Activated CD4-positive, alpha-beta T cell treated with anti-CD3 and anti-CD28 coated beads, Interleukin-2, amount 10 ng/mL, durations not matched to agents 7 days and 5 days (primary cell): ENCODE data around the gene HOOK1. TPM values are rescaled to one million over a fixed set of nuclear protein-coding genes. Genes with fewer than 3 reads are reported as not detected.
"Not testable (repeated sequence)": the region's sequence is repeated elsewhere in the genome, so short reads cannot be mapped to it uniquely, and the experiment has no call there.

Experiments used
- CTCF ChIA-PET: fragments of 350-600 bp; sonication (Branson Sonifier 250); formaldehyde crosslinking; loops from one replicate; lab custom pipeline; 2021; ENCODE audit warnings: antibody characterized with exemption; lab: Charles Lee
- POLR2A ChIA-PET: fragments of 350-600 bp; sonication (Branson Sonifier 250); formaldehyde crosslinking; loops from one replicate; lab custom pipeline; 2021; ENCODE audit warnings: antibody characterized with exemption; lab: Charles Lee
- DNase-seq: peaks from one replicate; pipeline ENCODE4 v3.0.0-alpha.2; 2020
- H3K27ac Mint-ChIP-seq: one replicate; pipeline ENCODE4 v1.8.0; 2021; ENCODE audit warnings: mild to moderate bottlenecking, moderate library complexity, mixed read lengths
- H3K27me3 Mint-ChIP-seq: one replicate; pipeline ENCODE4 v1.8.0; 2021; ENCODE audit warnings: mixed read lengths
- H3K36me3 Mint-ChIP-seq: one replicate; pipeline ENCODE4 v1.8.0; 2021; ENCODE audit warnings: low read depth, mixed read lengths
- H3K4me1 Mint-ChIP-seq: one replicate; pipeline ENCODE4 v1.8.0; 2021; ENCODE audit warnings: mixed read lengths
- H3K4me3 Mint-ChIP-seq: one replicate; pipeline ENCODE4 v1.8.0; 2021; ENCODE audit warnings: mild to moderate bottlenecking, moderate library complexity, mixed read lengths
- H3K9me3 Mint-ChIP-seq: one replicate; pipeline ENCODE4 v1.8.0; 2021; ENCODE audit warnings: mixed read lengths
- total RNA-seq, 2 experiments: library from RNA; stranded (reverse); gene quantifications; one replicate each; pipeline ENCODE4 v1.2.3, GENCODE V29; 2021

Gene HOOK1
- total RNA-seq, 2 experiments from 2014 or later = 7.7 to 8.0 TPM

- no peaks in the 10 kb centered on the region for H3K27me3 Mint-ChIP-seq
- H3K4me1 Mint-ChIP-seq = no peaks in the 10 kb centered on the region
- H3K4me3 Mint-ChIP-seq = no peak overlapping the region
- H3K36me3 Mint-ChIP-seq = peaks cover 3% of the 10 kb centered on the region
- ChIA-PET CTCF (no interaction called here), POLR2A (no interaction called here)
- no peaks in the 10 kb centered on the region for H3K9me3 Mint-ChIP-seq
- DNase-seq = no peak
- H3K27ac Mint-ChIP-seq = no peak overlapping the region
Measured at GRCh38 chr1:59908682-59909081, 93.9 kb downstream of the HOOK1 start.

GRCh38 chr1:59914791-59915286, 100.1 kb downstream of the HOOK1 start:
- CTCF ChIA-PET, H3K36me3 Mint-ChIP-seq, H3K27ac Mint-ChIP-seq, H3K9me3 Mint-ChIP-seq, DNase-seq, H3K4me3 Mint-ChIP-seq, POLR2A ChIA-PET, H3K27me3 Mint-ChIP-seq, H3K4me1 Mint-ChIP-seq: not testable (repeated sequence)

- Mint-ChIP-seq H3K4me1 (peaks cover 9% of the 10 kb centered on the region), H3K27me3 (no peaks in the 10 kb centered on the region), H3K36me3 (peaks cover 3% of the 10 kb centered on the region), H3K9me3 (no peaks in the 10 kb centered on the region), H3K27ac (no peak overlapping the region), H3K4me3 (no peak overlapping the region)
- no peak for DNase-seq
- ChIA-PET POLR2A (no interaction called here), CTCF (no interaction called here)
Measured at GRCh38 chr1:59915516-59915915, 100.8 kb downstream of the HOOK1 start.

- H3K36me3 Mint-ChIP-seq = no peaks in the 10 kb centered on the region
- no peaks in the 10 kb centered on the region for H3K9me3 Mint-ChIP-seq
- ChIA-PET POLR2A (no interaction called here), CTCF (no interaction called here)
- H3K27ac Mint-ChIP-seq = no peak overlapping the region
- no peak overlapping the region for H3K4me3 Mint-ChIP-seq
- peaks cover 12% of the 10 kb centered on the region for H3K4me1 Mint-ChIP-seq
- H3K27me3 Mint-ChIP-seq = no peaks in the 10 kb centered on the region
- DNase-seq = no peak
Measured at GRCh38 chr1:59917026-59917784, 102.5 kb downstream of the HOOK1 start.

DNA sequence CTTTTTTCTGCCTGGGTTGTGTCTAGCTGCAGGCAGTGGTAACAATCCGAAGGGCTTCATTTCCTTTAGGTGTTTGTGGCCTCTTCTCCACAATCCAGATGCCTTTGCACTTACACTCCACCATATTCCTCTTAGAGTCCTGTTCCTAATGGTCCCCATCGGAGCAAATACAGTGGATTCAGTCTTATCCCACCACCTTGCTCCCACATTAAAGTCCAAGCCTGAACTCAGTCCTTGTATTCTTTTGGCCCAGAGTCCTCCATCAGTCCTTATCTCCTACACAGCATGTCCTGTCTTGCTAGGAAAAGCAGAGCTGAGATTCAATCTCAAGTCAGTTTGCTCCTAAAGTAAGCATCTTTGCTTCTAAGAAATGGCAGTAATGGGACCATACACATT, 103.0 kb downstream of the HOOK1 start:
- CTCF ChIA-PET = no interaction called here
- Mint-ChIP-seq H3K27ac (no peak overlapping the region), H3K4me1 (peaks cover 12% of the 10 kb centered on the region), H3K36me3 (no peaks in the 10 kb centered on the region), H3K27me3 (no peaks in the 10 kb centered on the region), H3K9me3 (no peaks in the 10 kb centered on the region), H3K4me3 (no peak overlapping the region)
- DNase-seq = no peak
- POLR2A ChIA-PET = no interaction called here

DNA sequence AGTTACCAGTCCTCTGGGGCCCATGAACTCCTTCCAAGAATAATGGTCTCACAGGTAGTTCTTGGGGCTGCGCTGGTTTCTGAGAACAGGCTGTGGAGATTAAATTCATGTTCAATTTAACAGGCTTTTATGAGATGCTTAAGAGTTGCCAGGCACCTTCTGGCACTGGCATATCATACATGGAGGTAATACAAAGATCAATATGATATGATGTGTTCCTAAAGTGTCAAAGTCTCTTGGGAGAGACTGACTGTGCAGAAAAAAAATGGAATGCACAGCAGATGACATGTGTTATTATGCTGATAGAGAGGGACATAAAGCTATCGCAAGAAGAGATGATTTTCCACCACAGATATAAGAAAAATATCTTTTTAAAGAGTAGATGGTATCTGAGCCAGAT, 105.0 kb downstream of the HOOK1 start:
- H3K4me1 Mint-ChIP-seq = peaks cover 12% of the 10 kb centered on the region
- ChIA-PET POLR2A (no interaction called here), CTCF (no interaction called here)
- H3K9me3 Mint-ChIP-seq = peaks cover 4% of the 10 kb centered on the region
- no peak overlapping the region for H3K27ac Mint-ChIP-seq
- H3K27me3 Mint-ChIP-seq = no peaks in the 10 kb centered on the region
- H3K4me3 Mint-ChIP-seq = no peak overlapping the region
- no peak for DNase-seq
- peaks cover 5% of the 10 kb centered on the region for H3K36me3 Mint-ChIP-seq

DNA sequence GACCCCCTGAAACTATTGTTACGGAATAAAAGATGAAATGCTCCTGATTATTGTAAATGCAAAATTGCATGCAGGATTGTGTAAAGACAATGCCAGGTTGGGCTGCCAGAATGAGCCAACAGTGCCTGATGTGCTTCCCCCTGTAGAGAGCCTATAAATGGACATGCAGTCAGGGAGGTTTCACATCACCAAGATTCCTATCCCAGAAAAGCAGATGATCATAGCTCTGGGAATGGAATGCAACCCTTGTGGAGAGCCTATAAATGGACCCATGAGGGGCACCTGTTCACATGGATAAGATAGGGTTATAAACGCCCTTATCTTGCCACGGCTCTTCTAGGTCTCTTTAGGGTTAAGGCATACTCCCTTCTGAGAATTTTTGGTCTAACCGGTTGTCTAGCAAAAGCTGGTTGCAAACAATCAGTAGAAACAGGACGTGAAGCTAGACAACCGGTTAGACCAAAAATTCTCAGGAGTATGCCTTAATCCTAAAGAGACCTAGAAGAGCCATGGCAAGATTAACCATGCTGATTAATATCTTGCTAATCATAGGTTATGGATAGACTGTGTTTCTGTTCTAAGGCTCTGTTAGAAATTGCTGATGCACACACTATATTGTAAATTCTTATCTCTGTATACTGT, 106.6 kb downstream of the HOOK1 start:
- DNase-seq, POLR2A ChIA-PET, H3K4me3 Mint-ChIP-seq, H3K27me3 Mint-ChIP-seq, H3K27ac Mint-ChIP-seq: not testable (repeated sequence)
- CTCF ChIA-PET = interaction anchor here (1.4 kb wide), 1 partner anchor 26 kb away, joined by 4 read pairs; no protein-coding TSS in a partner anchor
- Mint-ChIP-seq H3K36me3 (peaks cover 13% of the 10 kb centered on the region), H3K9me3 (peaks cover 12% of the 10 kb centered on the region), H3K4me1 (peaks cover 23% of the 10 kb centered on the region)

- peaks cover 24% of the 10 kb centered on the region for H3K27me3 Mint-ChIP-seq
- CTCF ChIA-PET = no interaction called here
Measured at GRCh38 chr1:59924653-59925052, 109.9 kb downstream of the HOOK1 start.

More at GRCh38 chr1:59924653-59925052, 109.9 kb downstream of the HOOK1 start:
- Mint-ChIP-seq H3K4me1 (peaks cover 28% of the 10 kb centered on the region), H3K36me3 (peaks cover 13% of the 10 kb centered on the region), H3K9me3 (peaks cover 12% of the 10 kb centered on the region), H3K27ac (no peak overlapping the region), H3K4me3 (no peak overlapping the region)
- POLR2A ChIA-PET = no interaction called here
- no peak for DNase-seq

Other genes starting within 250 kb of the HOOK1 start
- 1 to 10 TPM; 2.9 to 3.4 TPM for gene CYP2J2, start 111.8 kb downstream of the HOOK1 start, total RNA-seq